Dendritic cell treated with granulocyte-macrophage colony-stimulating factor and Interleukin-4, amounts not matched to agents 40 ng/mL and 50 ng/mL, for 4 days (primary cell): Measurements from ENCODE around the gene OR4E1.

ENCODE experiments used
- H3K27ac Mint-ChIP-seq: one replicate; pipeline ENCODE4 v1.8.0; 2022; ENCODE audit warnings: mild to moderate bottlenecking, mixed read lengths
- H3K27me3 Mint-ChIP-seq: one replicate; pipeline ENCODE4 v1.8.0; 2022; ENCODE audit warnings: mild to moderate bottlenecking, mixed read lengths
- H3K36me3 Mint-ChIP-seq: one replicate; pipeline ENCODE4 v1.8.0; 2022; ENCODE audit warnings: low read depth, mixed read lengths
- H3K4me1 Mint-ChIP-seq: one replicate; pipeline ENCODE4 v1.8.0; 2022; ENCODE audit warnings: low read depth, mixed read lengths
- H3K4me3 Mint-ChIP-seq: one replicate; pipeline ENCODE4 v1.8.0; 2022; ENCODE audit warnings: mild to moderate bottlenecking, moderate library complexity, mixed read lengths
- H3K9me3 Mint-ChIP-seq: one replicate; pipeline ENCODE4 v1.8.0; 2022; ENCODE audit warnings: mixed read lengths
- intact Hi-C: fragments of 100-400 bp; cut with micrococcal nuclease; formaldehyde crosslinking; loops from one replicate; pipeline ENCODE4 v1.15.0; 2022

The OR4E1 gene

DNA sequence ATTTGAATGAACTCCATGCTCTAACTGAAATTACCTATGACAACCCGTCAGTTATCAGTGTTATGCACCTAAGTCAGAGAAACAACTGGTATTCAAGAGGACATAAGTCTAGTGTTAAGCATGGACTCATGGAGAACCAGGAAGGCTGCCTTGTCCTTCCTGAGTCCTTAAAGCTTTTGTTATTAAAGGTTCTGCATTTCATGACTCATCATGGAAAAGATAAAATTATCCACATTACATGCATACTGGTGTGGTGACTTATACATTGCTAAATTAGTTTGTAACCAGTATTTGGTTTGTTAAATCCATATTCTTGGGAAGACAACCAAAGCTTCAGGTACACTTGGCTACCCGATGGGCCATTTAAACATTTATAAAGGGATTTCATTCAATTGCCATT lies 6.5 kb upstream of the OR4E1 start:
- Mint-ChIP-seq H3K27me3 (peaks cover 5% of the 10 kb centered on the region), H3K9me3 (peaks cover 10% of the 10 kb centered on the region), H3K4me3 (no peak overlapping the region), H3K36me3 (no peaks in the 10 kb centered on the region), H3K27ac (no peak overlapping the region), H3K4me1 (no peaks in the 10 kb centered on the region)
- intact Hi-C loops, result no loop called here

- intact Hi-C loops, result no loop called here
- peaks cover 15% of the 10 kb centered on the region for H3K9me3 Mint-ChIP-seq
- no peak overlapping the region for H3K4me3 Mint-ChIP-seq
- no peaks in the 10 kb centered on the region for H3K4me1 Mint-ChIP-seq
- peaks cover 6% of the 10 kb centered on the region for H3K27me3 Mint-ChIP-seq
- H3K36me3 Mint-ChIP-seq, result no peaks in the 10 kb centered on the region
- no peak overlapping the region for H3K27ac Mint-ChIP-seq
Measured at GRCh38 chr14:21675566-21675965, 1.9 kb upstream of the OR4E1 start.

- Mint-ChIP-seq H3K4me3 (no peak overlapping the region), H3K4me1 (no peaks in the 10 kb centered on the region), H3K36me3 (no peaks in the 10 kb centered on the region), H3K27me3 (peaks cover 5% of the 10 kb centered on the region), H3K27ac (no peak overlapping the region), H3K9me3 (peaks cover 15% of the 10 kb centered on the region)
- intact Hi-C loops, result no loop called here
Measured at GRCh38 chr14:21672116-21672515, 1.5 kb downstream of the OR4E1 start.

DNA sequence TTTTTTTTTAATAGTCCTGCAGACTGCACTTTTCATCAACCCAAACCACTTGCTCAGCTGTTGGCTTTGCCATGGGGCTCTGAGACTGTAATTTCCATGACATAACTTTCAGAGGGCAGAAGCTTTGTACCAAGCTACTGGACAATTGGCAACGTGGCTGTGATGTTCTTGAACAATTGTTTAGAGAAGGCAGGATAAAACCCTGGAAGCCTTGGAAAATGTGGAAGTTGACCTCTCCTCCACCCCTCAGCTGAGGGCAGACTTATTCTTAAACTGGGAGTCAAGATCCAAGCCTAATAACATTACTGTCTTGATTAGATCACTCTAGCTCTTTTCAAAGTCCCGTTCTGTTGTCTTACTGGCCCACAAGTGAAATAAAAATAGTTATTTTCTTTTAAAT lies 2.2 kb downstream of the OR4E1 start:
- H3K27ac Mint-ChIP-seq, result no peak overlapping the region
- no peaks in the 10 kb centered on the region for H3K4me1 Mint-ChIP-seq
- peaks cover 15% of the 10 kb centered on the region for H3K9me3 Mint-ChIP-seq
- intact Hi-C loops, result no loop called here
- no peaks in the 10 kb centered on the region for H3K36me3 Mint-ChIP-seq
- H3K27me3 Mint-ChIP-seq, result peaks cover 5% of the 10 kb centered on the region
- no peak overlapping the region for H3K4me3 Mint-ChIP-seq

DNA sequence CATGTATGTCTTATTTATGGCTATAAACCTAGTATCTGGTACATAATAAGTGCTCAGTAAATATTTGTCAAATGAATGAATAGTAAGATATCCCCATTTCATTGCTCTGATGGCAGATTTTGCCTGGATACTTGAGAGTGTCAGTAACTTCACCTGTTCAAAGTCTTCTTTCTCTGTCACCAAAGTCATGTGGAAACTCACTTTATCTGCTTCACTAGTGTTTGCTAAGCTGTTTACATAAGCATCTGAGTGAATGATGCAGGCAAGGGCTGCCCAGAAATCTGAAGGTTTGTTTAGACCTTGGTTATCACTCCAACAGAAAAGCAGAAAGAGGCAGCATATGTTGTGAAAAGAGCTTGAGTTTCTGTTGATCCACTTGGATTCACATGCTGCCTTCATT lies 4.3 kb downstream of the OR4E1 start:
- no peak overlapping the region for H3K27ac Mint-ChIP-seq
- no peak overlapping the region for H3K4me3 Mint-ChIP-seq
- H3K4me1 Mint-ChIP-seq, result no peaks in the 10 kb centered on the region
- peaks cover 5% of the 10 kb centered on the region for H3K27me3 Mint-ChIP-seq
- no peaks in the 10 kb centered on the region for H3K36me3 Mint-ChIP-seq
- intact Hi-C loops, result no loop called here
- H3K9me3 Mint-ChIP-seq, result no peaks in the 10 kb centered on the region

GRCh38 chr14:21668377-21668776 lies 5.2 kb downstream of the OR4E1 start:
- Mint-ChIP-seq H3K36me3 (no peaks in the 10 kb centered on the region), H3K27me3 (peaks cover 5% of the 10 kb centered on the region), H3K9me3 (no peaks in the 10 kb centered on the region), H3K27ac (no peak overlapping the region), H3K4me3 (no peak overlapping the region), H3K4me1 (no peaks in the 10 kb centered on the region)
- intact Hi-C loops, result no loop called here

- Mint-ChIP-seq H3K27ac (no peak overlapping the region), H3K27me3 (peaks cover 5% of the 10 kb centered on the region), H3K4me3 (no peak overlapping the region), H3K36me3 (no peaks in the 10 kb centered on the region), H3K4me1 (no peaks in the 10 kb centered on the region), H3K9me3 (no peaks in the 10 kb centered on the region)
- intact Hi-C loops, result no loop called here
Measured at GRCh38 chr14:21656980-21657379, 16.6 kb downstream of the OR4E1 start.

DNA sequence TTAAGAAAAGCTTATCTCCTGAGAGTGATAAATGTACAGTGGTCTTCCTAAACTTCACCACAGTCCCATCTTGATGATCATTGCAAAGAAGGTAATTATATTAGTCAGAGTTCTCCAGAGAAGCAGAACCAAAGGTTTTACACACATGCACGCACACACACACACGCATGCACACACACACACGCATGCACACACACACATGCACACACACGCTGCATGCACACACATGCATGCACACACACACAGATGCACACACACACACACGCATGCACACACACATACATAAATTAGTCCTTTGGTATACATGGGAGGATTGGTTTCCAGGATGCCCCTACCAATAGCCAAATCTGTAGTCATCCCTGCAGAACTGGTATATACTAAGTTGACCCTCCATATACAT lies 19.4 kb downstream of the OR4E1 start:
- Mint-ChIP-seq H3K4me1 (no peaks in the 10 kb centered on the region), H3K4me3 (no peak overlapping the region), H3K36me3 (no peaks in the 10 kb centered on the region), H3K9me3 (no peaks in the 10 kb centered on the region), H3K27ac (no peak overlapping the region), H3K27me3 (peaks cover 3% of the 10 kb centered on the region)
- intact Hi-C loops, result no loop called here

- Mint-ChIP-seq H3K36me3 (no peaks in the 10 kb centered on the region), H3K27ac (no peak within 1 kb of the TSS), H3K27me3 (peaks cover 2% of the 10 kb centered on the region), H3K4me1 (no peaks in the 10 kb centered on the region), H3K4me3 (no peak within 1 kb of the TSS), H3K9me3 (no peaks in the 10 kb centered on the region)
- intact Hi-C loops, result no loop called here
Measured at GRCh38 chr14:21653331-21653885, 20.2 kb downstream of the OR4E1 start, which contains the start of gene OR4E2. TSS of gene OR4E2 (plus strand) at chr14:21653835. CDS start at chr14:21665083, 11,248 bp downstream.

GRCh38 chr14:21652209-21652808 lies 21.3 kb downstream of the OR4E1 start:
- Mint-ChIP-seq H3K36me3 (no peaks in the 10 kb centered on the region), H3K4me1 (no peaks in the 10 kb centered on the region), H3K27me3 (peaks cover 1% of the 10 kb centered on the region), H3K9me3 (no peaks in the 10 kb centered on the region), H3K27ac (no peak overlapping the region), H3K4me3 (no peak overlapping the region)
- intact Hi-C loops, result no loop called here

DNA sequence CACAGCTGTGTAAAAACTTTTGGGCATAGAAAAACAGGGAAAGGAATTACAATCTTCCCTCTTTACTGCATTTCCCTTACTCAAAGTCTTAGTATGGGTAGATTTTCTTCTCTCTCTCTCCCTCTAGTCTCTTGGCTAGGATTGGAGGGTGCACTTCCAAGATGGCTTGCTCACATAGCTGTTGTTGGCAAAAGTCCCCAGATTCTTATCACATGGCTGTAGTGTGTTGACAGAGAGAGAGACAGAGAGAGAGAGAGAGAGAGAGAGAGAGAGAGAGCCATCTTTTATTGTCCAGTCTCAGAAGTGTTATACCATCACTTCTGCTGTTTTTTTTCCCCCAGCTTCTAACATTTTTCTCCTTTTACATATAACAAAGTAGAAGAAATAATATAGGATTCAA lies 26.2 kb downstream of the OR4E1 start:
- H3K9me3 Mint-ChIP-seq, result no peaks in the 10 kb centered on the region
- H3K4me1 Mint-ChIP-seq, result no peaks in the 10 kb centered on the region
- no peak overlapping the region for H3K27ac Mint-ChIP-seq
- H3K36me3 Mint-ChIP-seq, result no peaks in the 10 kb centered on the region
- intact Hi-C loops, result no loop called here
- peaks cover 1% of the 10 kb centered on the region for H3K27me3 Mint-ChIP-seq
- H3K4me3 Mint-ChIP-seq, result no peak overlapping the region

- no peaks in the 10 kb centered on the region for H3K36me3 Mint-ChIP-seq
- H3K27ac Mint-ChIP-seq, result no peak overlapping the region
- H3K9me3 Mint-ChIP-seq, result no peaks in the 10 kb centered on the region
- intact Hi-C loops, result no loop called here
- no peaks in the 10 kb centered on the region for H3K4me1 Mint-ChIP-seq
- H3K4me3 Mint-ChIP-seq, result no peak overlapping the region
- peaks cover 1% of the 10 kb centered on the region for H3K27me3 Mint-ChIP-seq
Measured at GRCh38 chr14:21643407-21643806, 30.2 kb downstream of the OR4E1 start.

- no peaks in the 10 kb centered on the region for H3K4me1 Mint-ChIP-seq
- no peak overlapping the region for H3K27ac Mint-ChIP-seq
- intact Hi-C loops, result no loop called here
- H3K36me3 Mint-ChIP-seq, result no peaks in the 10 kb centered on the region
- H3K4me3 Mint-ChIP-seq, result no peak overlapping the region
- no peaks in the 10 kb centered on the region for H3K9me3 Mint-ChIP-seq
- H3K27me3 Mint-ChIP-seq, result peaks cover 1% of the 10 kb centered on the region
Measured at GRCh38 chr14:21642683-21643082, 30.9 kb downstream of the OR4E1 start.

GRCh38 chr14:21634840-21635239 lies 38.8 kb downstream of the OR4E1 start, which contains the start of gene OR10G2:
TSS of gene OR10G2 (minus strand) at chr14:21634940. CDS start at chr14:21634842, 98 bp downstream.
- Mint-ChIP-seq H3K4me3 (no peak within 1 kb of the TSS), H3K4me1 (no peaks in the 10 kb centered on the region), H3K27me3 (no peaks in the 10 kb centered on the region), H3K36me3 (no peaks in the 10 kb centered on the region), H3K27ac (no peak within 1 kb of the TSS), H3K9me3 (no peaks in the 10 kb centered on the region)
- intact Hi-C loops, result no loop called here

DNA sequence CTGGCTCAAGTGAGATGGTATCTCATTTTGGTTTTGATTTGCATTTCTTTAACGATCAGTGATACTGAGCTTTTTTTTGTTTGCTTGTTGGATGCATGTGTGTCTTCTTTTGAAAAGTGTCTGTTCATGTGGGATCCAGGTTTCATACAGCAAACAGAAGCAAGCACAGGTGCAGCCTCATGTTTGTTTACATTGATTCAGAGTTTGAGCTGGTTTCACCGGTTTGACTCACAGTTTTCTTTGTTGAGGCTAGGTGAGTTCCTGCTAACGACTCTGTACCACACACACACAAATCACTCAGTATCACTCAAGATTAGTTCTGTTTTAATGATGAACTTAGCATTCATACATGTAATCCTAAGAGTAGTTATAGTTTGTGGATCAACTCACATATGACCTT lies 42.5 kb downstream of the OR4E1 start:
- no peaks in the 10 kb centered on the region for H3K36me3 Mint-ChIP-seq
- H3K4me1 Mint-ChIP-seq, result no peaks in the 10 kb centered on the region
- no peaks in the 10 kb centered on the region for H3K27me3 Mint-ChIP-seq
- H3K27ac Mint-ChIP-seq, result no peak overlapping the region
- no peak overlapping the region for H3K4me3 Mint-ChIP-seq
- H3K9me3 Mint-ChIP-seq, result no peaks in the 10 kb centered on the region
- intact Hi-C loops, result no loop called here
